ENCODE data around the gene C8A. TPM values are rescaled to one million over a fixed set of nuclear protein-coding genes. Genes with fewer than 3 reads are reported as not detected.

C8A gene
- total RNA-seq, 1 experiment from 2014 or later = not detected

GRCh38 chr1:56915960-56916359 is 61.4 kb downstream of the C8A start:
- no peak overlapping the region for H3K4me2 ChIP-seq (ENCODE audit: low read depth, low read length, poor library complexity, severe bottlenecking)
- H3K4me1 ChIP-seq (ENCODE audit: low read length) = no peaks in the 10 kb centered on the region

GRCh38 chr1:56916630-56917029 is 62.0 kb downstream of the C8A start:
- Histone ChIP-seq H3K79me2 (ENCODE audit: low read length) (no peaks in the 10 kb centered on the region), H3K36me3 (ENCODE audit: insufficient read depth, low read length) (no peaks in the 10 kb centered on the region), H3K9me2 (replicated peaks; ENCODE audit: insufficient read depth, low read length) (no peaks in the 10 kb centered on the region), H3K4me3 (ENCODE audit: low read length) (no peak overlapping the region), H3K4me2 (ENCODE audit: low read depth, low read length, poor library complexity, severe bottlenecking) (no peak overlapping the region), H2AFZ (ENCODE audit: low read length) (no peak overlapping the region), H3K9ac (ENCODE audit: low read length) (no peak overlapping the region), H3K4me1 (ENCODE audit: low read length) (no peaks in the 10 kb centered on the region), H3K27ac (ENCODE audit: low read length) (no peak overlapping the region), H4K20me1 (ENCODE audit: insufficient read depth, low read depth, low read length) (no peaks in the 10 kb centered on the region), H3K27me3 (ENCODE audit: low read length) (no peaks in the 10 kb centered on the region), H3K9me3 (ENCODE audit: low read length) (no peaks in the 10 kb centered on the region)
- no peak for DNase-seq

More at GRCh38 chr1:56915960-56916359, 61.4 kb downstream of the C8A start:
- Histone ChIP-seq H3K79me2 (ENCODE audit: low read length) (no peaks in the 10 kb centered on the region), H3K9me2 (replicated peaks; ENCODE audit: insufficient read depth, low read length) (no peaks in the 10 kb centered on the region), H4K20me1 (ENCODE audit: insufficient read depth, low read depth, low read length) (no peaks in the 10 kb centered on the region), H3K9me3 (ENCODE audit: low read length) (no peaks in the 10 kb centered on the region), H3K36me3 (ENCODE audit: insufficient read depth, low read length) (no peaks in the 10 kb centered on the region), H3K27ac (ENCODE audit: low read length) (no peak overlapping the region), H3K9ac (ENCODE audit: low read length) (no peak overlapping the region), H3K4me3 (ENCODE audit: low read length) (no peak overlapping the region), H3K27me3 (ENCODE audit: low read length) (no peaks in the 10 kb centered on the region), H2AFZ (ENCODE audit: low read length) (no peak overlapping the region)
- no peak for DNase-seq

GRCh38 chr1:56917356-56917755 is 62.8 kb downstream of the C8A start:
- no peak overlapping the region for H3K4me2 ChIP-seq (ENCODE audit: low read depth, low read length, poor library complexity, severe bottlenecking)
- no peaks in the 10 kb centered on the region for H3K36me3 ChIP-seq (ENCODE audit: insufficient read depth, low read length)
- no peak for DNase-seq
- H4K20me1 ChIP-seq (ENCODE audit: insufficient read depth, low read depth, low read length) = no peaks in the 10 kb centered on the region
- no peaks in the 10 kb centered on the region for H3K79me2 ChIP-seq (ENCODE audit: low read length)
- H3K4me1 ChIP-seq (ENCODE audit: low read length) = no peaks in the 10 kb centered on the region
- no peaks in the 10 kb centered on the region for H3K9me3 ChIP-seq (ENCODE audit: low read length)
- H3K27me3 ChIP-seq (ENCODE audit: low read length) = no peaks in the 10 kb centered on the region
- H3K4me3 ChIP-seq (ENCODE audit: low read length) = no peak overlapping the region
- H3K27ac ChIP-seq (ENCODE audit: low read length) = no peak overlapping the region
- no peak overlapping the region for H2AFZ ChIP-seq (ENCODE audit: low read length)
- no peak overlapping the region for H3K9ac ChIP-seq (ENCODE audit: low read length)
- H3K9me2 ChIP-seq (replicated peaks; ENCODE audit: insufficient read depth, low read length) = no peaks in the 10 kb centered on the region

- no peaks in the 10 kb centered on the region for H4K20me1 ChIP-seq (ENCODE audit: insufficient read depth, low read depth, low read length)
- no peak overlapping the region for H3K9ac ChIP-seq (ENCODE audit: low read length)
- no peaks in the 10 kb centered on the region for H3K36me3 ChIP-seq (ENCODE audit: insufficient read depth, low read length)
- H3K79me2 ChIP-seq (ENCODE audit: low read length) = no peaks in the 10 kb centered on the region
- H3K27ac ChIP-seq (ENCODE audit: low read length) = no peak overlapping the region
- H3K4me3 ChIP-seq (ENCODE audit: low read length) = no peak overlapping the region
- H3K9me2 ChIP-seq (replicated peaks; ENCODE audit: insufficient read depth, low read length) = no peaks in the 10 kb centered on the region
- no peak overlapping the region for H2AFZ ChIP-seq (ENCODE audit: low read length)
- no peaks in the 10 kb centered on the region for H3K27me3 ChIP-seq (ENCODE audit: low read length)
- H3K4me2 ChIP-seq (ENCODE audit: low read depth, low read length, poor library complexity, severe bottlenecking) = no peak overlapping the region
- no peaks in the 10 kb centered on the region for H3K4me1 ChIP-seq (ENCODE audit: low read length)
- DNase-seq = no peak
- no peaks in the 10 kb centered on the region for H3K9me3 ChIP-seq (ENCODE audit: low read length)
Measured at GRCh38 chr1:56920591-56921001, 66.0 kb downstream of the C8A start.

GRCh38 chr1:56921479-56921878 is 66.9 kb downstream of the C8A start:
- no peaks in the 10 kb centered on the region for H3K9me3 ChIP-seq (ENCODE audit: low read length)
- no peak overlapping the region for H3K4me3 ChIP-seq (ENCODE audit: low read length)
- H2AFZ ChIP-seq (ENCODE audit: low read length) = no peak overlapping the region
- H3K9me2 ChIP-seq (replicated peaks; ENCODE audit: insufficient read depth, low read length) = no peaks in the 10 kb centered on the region
- no peaks in the 10 kb centered on the region for H3K79me2 ChIP-seq (ENCODE audit: low read length)
- no peak overlapping the region for H3K27ac ChIP-seq (ENCODE audit: low read length)
- no peaks in the 10 kb centered on the region for H3K36me3 ChIP-seq (ENCODE audit: insufficient read depth, low read length)
- H3K9ac ChIP-seq (ENCODE audit: low read length) = no peak overlapping the region
- DNase-seq = no peak
- no peaks in the 10 kb centered on the region for H3K27me3 ChIP-seq (ENCODE audit: low read length)
- H3K4me1 ChIP-seq (ENCODE audit: low read length) = no peaks in the 10 kb centered on the region
- no peaks in the 10 kb centered on the region for H4K20me1 ChIP-seq (ENCODE audit: insufficient read depth, low read depth, low read length)
- H3K4me2 ChIP-seq (ENCODE audit: low read depth, low read length, poor library complexity, severe bottlenecking) = no peak overlapping the region

GRCh38 chr1:56922070-56922469 is 67.5 kb downstream of the C8A start:
- Histone ChIP-seq H3K4me2 (ENCODE audit: low read depth, low read length, poor library complexity, severe bottlenecking) (no peak overlapping the region), H3K4me1 (ENCODE audit: low read length) (no peaks in the 10 kb centered on the region), H2AFZ (ENCODE audit: low read length) (no peak overlapping the region), H3K9ac (ENCODE audit: low read length) (no peak overlapping the region), H3K9me2 (replicated peaks; ENCODE audit: insufficient read depth, low read length) (no peaks in the 10 kb centered on the region), H4K20me1 (ENCODE audit: insufficient read depth, low read depth, low read length) (no peaks in the 10 kb centered on the region), H3K9me3 (ENCODE audit: low read length) (no peaks in the 10 kb centered on the region), H3K79me2 (ENCODE audit: low read length) (no peaks in the 10 kb centered on the region), H3K27me3 (ENCODE audit: low read length) (no peaks in the 10 kb centered on the region), H3K27ac (ENCODE audit: low read length) (no peak overlapping the region), H3K36me3 (ENCODE audit: insufficient read depth, low read length) (no peaks in the 10 kb centered on the region), H3K4me3 (ENCODE audit: low read length) (no peak overlapping the region)
- peak; percentile 70 for DNase-seq

- no peak overlapping the region for H2AFZ ChIP-seq (ENCODE audit: low read length)
- no peaks in the 10 kb centered on the region for H3K4me1 ChIP-seq (ENCODE audit: low read length)
- H4K20me1 ChIP-seq (ENCODE audit: insufficient read depth, low read depth, low read length) = no peaks in the 10 kb centered on the region
- no peak overlapping the region for H3K27ac ChIP-seq (ENCODE audit: low read length)
- no peaks in the 10 kb centered on the region for H3K79me2 ChIP-seq (ENCODE audit: low read length)
- H3K9me3 ChIP-seq (ENCODE audit: low read length) = no peaks in the 10 kb centered on the region
- DNase-seq = no peak
- H3K9ac ChIP-seq (ENCODE audit: low read length) = no peak overlapping the region
- H3K4me2 ChIP-seq (ENCODE audit: low read depth, low read length, poor library complexity, severe bottlenecking) = no peak overlapping the region
- no peaks in the 10 kb centered on the region for H3K36me3 ChIP-seq (ENCODE audit: insufficient read depth, low read length)
- no peaks in the 10 kb centered on the region for H3K9me2 ChIP-seq (replicated peaks; ENCODE audit: insufficient read depth, low read length)
- H3K27me3 ChIP-seq (ENCODE audit: low read length) = no peaks in the 10 kb centered on the region
- H3K4me3 ChIP-seq (ENCODE audit: low read length) = no peak overlapping the region
Measured at GRCh38 chr1:56922507-56922906, 67.9 kb downstream of the C8A start.

GRCh38 chr1:56923201-56923600 is 68.6 kb downstream of the C8A start:
- no peak for DNase-seq
- no peaks in the 10 kb centered on the region for H3K4me1 ChIP-seq (ENCODE audit: low read length)
- no peaks in the 10 kb centered on the region for H3K9me3 ChIP-seq (ENCODE audit: low read length)
- no peaks in the 10 kb centered on the region for H4K20me1 ChIP-seq (ENCODE audit: insufficient read depth, low read depth, low read length)
- no peaks in the 10 kb centered on the region for H3K36me3 ChIP-seq (ENCODE audit: insufficient read depth, low read length)
- H3K4me3 ChIP-seq (ENCODE audit: low read length) = no peak overlapping the region
- H3K4me2 ChIP-seq (ENCODE audit: low read depth, low read length, poor library complexity, severe bottlenecking) = no peak overlapping the region
- H3K27me3 ChIP-seq (ENCODE audit: low read length) = no peaks in the 10 kb centered on the region
- no peaks in the 10 kb centered on the region for H3K79me2 ChIP-seq (ENCODE audit: low read length)
- no peak overlapping the region for H2AFZ ChIP-seq (ENCODE audit: low read length)
- H3K9ac ChIP-seq (ENCODE audit: low read length) = no peak overlapping the region
- no peaks in the 10 kb centered on the region for H3K9me2 ChIP-seq (replicated peaks; ENCODE audit: insufficient read depth, low read length)
- H3K27ac ChIP-seq (ENCODE audit: low read length) = no peak overlapping the region

- Histone ChIP-seq H3K4me2 (ENCODE audit: low read depth, low read length, poor library complexity, severe bottlenecking) (no peak overlapping the region), H2AFZ (ENCODE audit: low read length) (no peak overlapping the region), H4K20me1 (ENCODE audit: insufficient read depth, low read depth, low read length) (no peaks in the 10 kb centered on the region), H3K9me3 (ENCODE audit: low read length) (no peaks in the 10 kb centered on the region), H3K27ac (ENCODE audit: low read length) (no peak overlapping the region), H3K36me3 (ENCODE audit: insufficient read depth, low read length) (no peaks in the 10 kb centered on the region), H3K4me3 (ENCODE audit: low read length) (no peak overlapping the region), H3K79me2 (ENCODE audit: low read length) (no peaks in the 10 kb centered on the region), H3K9ac (ENCODE audit: low read length) (no peak overlapping the region), H3K9me2 (replicated peaks; ENCODE audit: insufficient read depth, low read length) (no peaks in the 10 kb centered on the region), H3K27me3 (ENCODE audit: low read length) (no peaks in the 10 kb centered on the region), H3K4me1 (ENCODE audit: low read length) (no peaks in the 10 kb centered on the region)
- no peak for DNase-seq
Measured at GRCh38 chr1:56924116-56924515, 69.5 kb downstream of the C8A start.
